ENCODE measurements around the gene BATF. TPM values are rescaled to one million over a fixed set of nuclear protein-coding genes. Genes with fewer than 3 reads are reported as not detected.

The BATF gene
- total and polyA plus RNA-seq, 2 experiments from 2014 or later, result not detected

- no peak for TF ChIP-seq ZNF462 (CRISPR knock-in tag; IDR thresholded peaks at IDR 0.05)
- TF ChIP-seq NANOG (IDR thresholded peaks at IDR 0.05; ENCODE audit: borderline replicate concordance), result no peak
- TF ChIP-seq ZNF114 (CRISPR knock-in tag; IDR thresholded peaks at IDR 0.05), result no peak
- TF ChIP-seq STAT1 (IDR thresholded peaks at IDR 0.05; ENCODE audit: unreplicated experiment), result no peak
- no peak for TF ChIP-seq JUNB (IDR thresholded peaks at IDR 0.05; ENCODE audit: unreplicated experiment)
These were observed 13.1 kb downstream of the BATF start (continued) for GRCh38 chr14:75535164-75535898.

GRCh38 chr14:75537071-75537470, 14.8 kb downstream of the BATF start:
- H3K4me3 ChIP-seq, result no peak overlapping the region
- H3K27me3 ChIP-seq (ENCODE audit: insufficient read depth), result no peaks in the 10 kb centered on the region
- Mint-ChIP-seq H3K27ac (no peak overlapping the region), H3K9me3 (no peaks in the 10 kb centered on the region), H3K27me3 (ENCODE audit: insufficient read depth, low read depth, poor library complexity) (no peaks in the 10 kb centered on the region), H3K4me3 (no peak overlapping the region), H3K4me1 (peaks cover 10% of the 10 kb centered on the region; the same call in 2 of the 3 replicates), H3K36me3 (ENCODE audit: low read depth) (no peaks in the 10 kb centered on the region)
- no peak overlapping the region for H3K27ac ChIP-seq (ENCODE audit: low read depth)
- no peaks in the 10 kb centered on the region for H3K9me2 ChIP-seq (ENCODE audit: insufficient read depth)
- no peaks in the 10 kb centered on the region for H4K20me1 ChIP-seq (replicated peaks; ENCODE audit: insufficient read depth)
- H2AFZ ChIP-seq, result no peak overlapping the region
- no peaks in the 10 kb centered on the region for H3K36me3 ChIP-seq (ENCODE audit: insufficient read depth)
- no peak overlapping the region for H3K4me2 ChIP-seq
- H3F3A ChIP-seq (replicated peaks; ENCODE audit: low read depth), result no peaks in the 10 kb centered on the region
- no peaks in the 10 kb centered on the region for H3K79me2 ChIP-seq (replicated peaks; ENCODE audit: insufficient read depth)
- DNase-seq (ENCODE audit: low spot score) (no peak), ATAC-seq (no peak)
- no peaks in the 10 kb centered on the region; the same call in 1 of the 2 replicates for H3K4me1 ChIP-seq (ENCODE audit: insufficient read depth)
- no peak for TF ChIP-seq ZNF331 (CRISPR knock-in tag; IDR thresholded peaks at IDR 0.05; ENCODE audit: low read depth)
- no peak for TF ChIP-seq NANOG (IDR thresholded peaks at IDR 0.05; ENCODE audit: borderline replicate concordance)
- TF ChIP-seq EZH2 (IDR thresholded peaks at IDR 0.05; ENCODE audit: low read depth, unreplicated experiment), result no peak
- no peak for TF ChIP-seq ZNF114 (CRISPR knock-in tag; IDR thresholded peaks at IDR 0.05)
- no peak for TF ChIP-seq CTCF (conservative IDR thresholded peaks at IDR 0.05; ENCODE audit: low read depth in 2 of 2)
- TF ChIP-seq STAT1 (IDR thresholded peaks at IDR 0.05; ENCODE audit: unreplicated experiment), result no peak

Measured in GM23338 (cell line).